ENCODE measurements around the gene IGSF9. TPM values are rescaled to one million over a fixed set of nuclear protein-coding genes. Genes with fewer than 3 reads are reported as not detected.
A peak's percentile ranks its signal among the peaks of the same experiment; 100 is the strongest.

IGSF9 gene
- total and polyA plus RNA-seq, 8 donors = 0.83 to 5.4 (median 2.0) TPM

DNA sequence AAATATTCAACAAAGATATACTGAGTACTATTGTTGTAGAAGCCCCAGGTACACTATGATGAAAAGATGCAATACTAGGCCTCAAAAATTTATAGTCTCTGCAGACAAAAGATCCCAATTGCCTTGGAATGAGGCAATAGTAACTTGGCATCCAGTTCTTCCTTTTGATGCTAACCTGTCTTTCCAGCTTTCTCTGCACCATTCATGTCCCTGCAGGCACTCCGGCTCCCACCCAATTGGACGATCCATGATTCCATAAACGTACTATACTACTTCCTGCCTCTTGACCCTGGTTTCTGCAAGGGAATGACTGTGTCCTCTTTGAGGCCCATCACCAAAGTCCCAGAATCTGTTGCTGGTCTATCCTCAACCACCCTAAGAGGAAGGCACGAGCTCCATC, 12.1 kb downstream of the IGSF9 start:
- intact Hi-C loops (cut with DNase I) = no loop called here
- Histone ChIP-seq H3K4me1 (no peaks in the 10 kb centered on the region), H3K27ac (no peak overlapping the region), H3K27me3 (no peaks in the 10 kb centered on the region), H3K4me3 (no peak overlapping the region), H3K9me3 (no peaks in the 10 kb centered on the region), H3K36me3 (no peaks in the 10 kb centered on the region)
- 78 to 86% methylated on average over 4 of the region's 4 CpGs for WGBS, 2 donors
- ATAC-seq (no peak), FAIRE-seq (no peak), DNase-seq (no peak)
- TF ChIP-seq, protein P1, sequence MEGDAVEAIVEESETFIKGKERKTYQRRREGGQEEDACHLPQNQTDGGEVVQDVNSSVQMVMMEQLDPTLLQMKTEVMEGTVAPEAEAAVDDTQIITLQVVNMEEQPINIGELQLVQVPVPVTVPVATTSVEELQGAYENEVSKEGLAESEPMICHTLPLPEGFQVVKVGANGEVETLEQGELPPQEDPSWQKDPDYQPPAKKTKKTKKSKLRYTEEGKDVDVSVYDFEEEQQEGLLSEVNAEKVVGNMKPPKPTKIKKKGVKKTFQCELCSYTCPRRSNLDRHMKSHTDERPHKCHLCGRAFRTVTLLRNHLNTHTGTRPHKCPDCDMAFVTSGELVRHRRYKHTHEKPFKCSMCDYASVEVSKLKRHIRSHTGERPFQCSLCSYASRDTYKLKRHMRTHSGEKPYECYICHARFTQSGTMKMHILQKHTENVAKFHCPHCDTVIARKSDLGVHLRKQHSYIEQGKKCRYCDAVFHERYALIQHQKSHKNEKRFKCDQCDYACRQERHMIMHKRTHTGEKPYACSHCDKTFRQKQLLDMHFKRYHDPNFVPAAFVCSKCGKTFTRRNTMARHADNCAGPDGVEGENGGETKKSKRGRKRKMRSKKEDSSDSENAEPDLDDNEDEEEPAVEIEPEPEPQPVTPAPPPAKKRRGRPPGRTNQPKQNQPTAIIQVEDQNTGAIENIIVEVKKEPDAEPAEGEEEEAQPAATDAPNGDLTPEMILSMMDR (IDR thresholded peaks at IDR 0.05) = no peak

DNA sequence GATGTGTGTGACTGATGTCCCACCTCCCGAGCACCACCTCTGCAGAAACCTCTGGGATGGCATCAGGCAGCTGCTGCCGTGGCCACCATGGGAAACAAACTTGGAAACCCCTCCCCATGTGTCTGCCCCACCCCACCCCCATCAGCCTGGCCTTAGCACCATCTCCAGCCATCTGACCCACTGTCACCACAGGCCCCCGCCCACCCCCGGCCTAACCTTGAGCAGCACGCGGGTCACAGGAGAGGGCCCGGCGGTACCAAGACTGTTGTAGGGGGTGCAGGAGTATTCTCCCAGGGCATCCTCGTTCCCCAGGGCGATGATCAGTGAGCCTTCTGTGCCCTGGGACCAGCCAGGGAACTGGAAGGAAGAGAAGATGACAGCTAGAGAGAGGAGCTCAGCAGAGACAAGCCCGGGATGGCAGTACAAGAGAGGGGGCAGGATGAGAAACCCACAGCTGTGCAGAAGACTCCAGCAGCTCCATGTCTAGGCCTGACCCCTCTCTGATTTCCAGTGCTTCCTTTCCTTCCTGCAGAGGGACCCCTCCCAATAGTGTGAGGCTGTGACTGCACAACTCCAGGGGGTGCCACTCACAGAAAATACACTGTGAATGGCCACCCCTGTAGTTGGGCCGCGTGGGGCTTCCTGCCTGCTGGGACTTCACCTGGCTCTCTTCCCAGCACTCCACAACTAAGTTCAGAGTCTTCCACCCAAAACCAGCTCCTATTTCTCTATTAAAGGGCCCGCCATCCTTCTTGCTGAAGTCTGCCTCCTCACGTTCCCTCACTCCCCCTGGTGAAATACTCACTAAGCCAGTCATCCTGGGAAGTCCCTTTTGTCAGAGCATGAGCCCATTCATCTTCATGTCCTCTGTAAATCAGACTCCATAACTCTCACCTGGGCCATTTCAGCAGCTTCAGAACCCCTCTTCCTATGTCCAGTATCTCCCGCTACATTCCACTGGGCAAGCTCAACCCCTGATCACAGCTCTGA, 12.8 kb downstream of the IGSF9 start:
- ATAC-seq = no peak
- no peaks in the 10 kb centered on the region for H3K9me3 ChIP-seq
- H3K27me3 ChIP-seq = no peaks in the 10 kb centered on the region
- DNase-seq = peak in 2 of 6 donors; percentile 55 to 56
- H3K4me3 ChIP-seq = no peak overlapping the region
- FAIRE-seq = no peak
- TF ChIP-seq, protein P1 (IDR thresholded peaks at IDR 0.05) = no peak
- H3K27ac ChIP-seq = no peak overlapping the region
- intact Hi-C loops (cut with DNase I) = no loop called here
- no peaks in the 10 kb centered on the region for H3K4me1 ChIP-seq
- 69 to 74% methylated on average over 15 to 16 of the region's 16 CpGs for WGBS, 2 donors
- no peaks in the 10 kb centered on the region for H3K36me3 ChIP-seq

DNA sequence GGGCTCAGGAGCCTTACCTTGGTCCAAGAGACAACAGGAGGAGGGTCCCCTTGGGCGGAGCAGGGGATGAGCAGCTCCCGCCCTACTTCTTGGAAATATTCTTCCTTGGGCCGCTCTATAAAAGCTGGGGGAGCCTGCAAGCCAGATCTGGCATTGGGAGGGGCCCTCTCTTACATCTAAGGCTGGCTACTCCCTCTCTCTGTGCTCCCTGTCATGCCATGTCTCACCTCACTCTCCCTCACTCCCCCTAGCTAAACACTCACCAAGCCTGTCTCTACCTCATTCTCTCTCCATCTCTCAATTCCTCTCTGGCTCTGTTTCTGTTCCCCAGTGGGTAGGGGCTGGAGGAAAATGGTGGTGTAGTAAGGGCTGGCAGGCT, 13.6 kb downstream of the IGSF9 start:
- Histone ChIP-seq H3K27ac (no peak overlapping the region), H3K4me3 (no peak overlapping the region), H3K36me3 (no peaks in the 10 kb centered on the region), H3K4me1 (peaks cover 0 to 2% (median under 1%) of the 10 kb centered on the region in 3 donors), H3K27me3 (no peaks in the 10 kb centered on the region), H3K9me3 (no peaks in the 10 kb centered on the region)
- 96 to 97% methylated on average over 3 of the region's 3 CpGs for WGBS, 2 donors
- FAIRE-seq (no peak), ATAC-seq (no peak), DNase-seq (no peak)
- intact Hi-C loops (cut with DNase I) = no loop called here
- TF ChIP-seq, protein P1 (IDR thresholded peaks at IDR 0.05) = no peak

DNA sequence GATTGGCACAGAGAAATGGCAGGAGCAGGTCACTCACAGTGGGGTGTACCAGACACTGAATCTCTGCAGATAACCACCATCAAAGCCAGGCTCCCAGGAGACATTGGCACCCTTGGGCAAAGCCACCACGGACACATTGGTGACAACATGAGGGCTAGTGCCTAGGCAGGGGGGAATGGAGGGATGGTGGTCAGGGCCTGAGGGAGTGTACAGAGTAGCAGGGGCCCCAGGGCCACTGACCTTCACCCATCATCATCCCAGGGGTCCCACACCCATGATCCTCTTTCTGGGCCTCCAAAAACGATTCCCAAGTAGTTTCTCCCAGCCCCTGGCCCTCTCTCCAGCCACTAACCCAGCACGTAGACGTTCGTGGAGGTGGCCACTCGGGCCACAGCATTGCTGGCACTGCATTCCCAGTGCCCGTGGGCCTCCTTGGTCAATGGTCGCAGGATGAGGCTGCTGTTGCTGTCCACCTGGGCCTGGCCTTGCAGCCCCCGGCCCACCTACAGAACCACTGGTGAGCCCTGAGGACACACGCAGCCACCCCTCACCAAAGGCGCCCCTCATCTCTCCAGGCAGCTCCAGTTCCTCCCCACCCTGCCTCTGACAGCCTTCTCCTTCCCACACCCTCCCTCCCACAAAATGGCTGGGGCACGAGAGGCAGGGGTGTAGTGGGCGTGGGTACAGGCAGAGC, 14.2 kb downstream of the IGSF9 start:
- intact Hi-C loops (cut with DNase I) = no loop called here
- ATAC-seq = no peak
- TF ChIP-seq, protein P1 (IDR thresholded peaks at IDR 0.05) = no peak

More for the DNA sequence above, 14.2 kb downstream of the IGSF9 start:
- Histone ChIP-seq H3K27ac (no peak overlapping the region), H3K36me3 (no peaks in the 10 kb centered on the region), H3K4me1 (peaks cover 4 to 6% (median 5%) of the 10 kb centered on the region in 3 donors), H3K27me3 (no peaks in the 10 kb centered on the region), H3K9me3 (no peaks in the 10 kb centered on the region), H3K4me3 (no peak overlapping the region)
- no peak for FAIRE-seq
- peak in 2 of 6 donors; percentile 41 to 55 for DNase-seq
- 86 to 93% methylated on average over 13 of the region's 13 CpGs for WGBS, 2 donors
